ENCODE data around the gene RANBP9.

Gene RANBP9

GRCh38 chr6:13687917-13688351, 23.7 kb downstream of the RANBP9 start:
- no peak for TF ChIP-seq CTCF (IDR thresholded peaks at IDR 0.05)
- no peak for TF ChIP-seq ZFX (IDR thresholded peaks at IDR 0.05; ENCODE audit: borderline replicate concordance)
- no peak overlapping the region for H3K27ac ChIP-seq

- no peak overlapping the region for H3K27ac ChIP-seq
- TF ChIP-seq CTCF (IDR thresholded peaks at IDR 0.05) (no peak), ZFX (IDR thresholded peaks at IDR 0.05; ENCODE audit: borderline replicate concordance) (no peak)
These were observed 26.8 kb downstream of the RANBP9 start for GRCh38 chr6:13684855-13685254.

GRCh38 chr6:13683038-13683437, 28.6 kb downstream of the RANBP9 start:
- no peak overlapping the region for H3K27ac ChIP-seq
- TF ChIP-seq ZFX (IDR thresholded peaks at IDR 0.05; ENCODE audit: borderline replicate concordance) (no peak), CTCF (IDR thresholded peaks at IDR 0.05) (no peak)

GRCh38 chr6:13682346-13682745, 29.3 kb downstream of the RANBP9 start:
- H3K27ac ChIP-seq = no peak overlapping the region
- TF ChIP-seq ZFX (IDR thresholded peaks at IDR 0.05; ENCODE audit: borderline replicate concordance) (no peak), CTCF (IDR thresholded peaks at IDR 0.05) (no peak)

GRCh38 chr6:13681305-13682061, 30.2 kb downstream of the RANBP9 start:
- TF ChIP-seq CTCF (IDR thresholded peaks at IDR 0.05) = no peak
- TF ChIP-seq ZFX (IDR thresholded peaks at IDR 0.05; ENCODE audit: borderline replicate concordance) = no peak
- no peak overlapping the region for H3K27ac ChIP-seq

- TF ChIP-seq CTCF (IDR thresholded peaks at IDR 0.05) = no peak
- TF ChIP-seq ZFX (IDR thresholded peaks at IDR 0.05; ENCODE audit: borderline replicate concordance) = no peak
- no peak overlapping the region for H3K27ac ChIP-seq
These were observed 31.1 kb downstream of the RANBP9 start for GRCh38 chr6:13680448-13680968.

- TF ChIP-seq ZFX (IDR thresholded peaks at IDR 0.05; ENCODE audit: borderline replicate concordance) (no peak), CTCF (IDR thresholded peaks at IDR 0.05) (no peak)
These were observed 31.6 kb downstream of the RANBP9 start for GRCh38 chr6:13679996-13680395.

More at GRCh38 chr6:13679996-13680395, 31.6 kb downstream of the RANBP9 start:
- H3K27ac ChIP-seq = no peak overlapping the region

Measured in 22Rv1 (cell line).